B cell (primary cell): ENCODE measurements around the gene GPR176.

Source experiments
- CTCF ChIP-seq: fragments of 200-600 bp; IDR thresholded peaks from one replicate; pipeline ENCODE4 v1.8.0; 2022; ENCODE audit warnings: antibody characterized with exemption, mild to moderate bottlenecking
- EZH2 ChIP-seq: IDR thresholded peaks from 2 replicates; pipeline ENCODE4 v1.6.1; 2012; ENCODE audit warnings: borderline replicate concordance, low read depth, mild to moderate bottlenecking, moderate library complexity, low read length; ENCODE audit not compliant: insufficient read depth, poor library complexity, severe bottlenecking

- TF ChIP-seq EZH2 (no peak), CTCF (no peak)
Observed at GRCh38 chr15:39888809-39889208, 31.3 kb downstream of the GPR176 start.
